ENCODE results near the gene STAM. TPM values are rescaled to one million over a fixed set of nuclear protein-coding genes. Genes with fewer than 3 reads are reported as not detected.

STAM gene
- total and polyA plus RNA-seq, 9 of the 15 experiments (the other 6 are each of a cell fraction or from before 2014, with no cell fraction given) = 13.8 to 33.5 (median 26.4) TPM

- TF ChIP-seq, protein P1, sequence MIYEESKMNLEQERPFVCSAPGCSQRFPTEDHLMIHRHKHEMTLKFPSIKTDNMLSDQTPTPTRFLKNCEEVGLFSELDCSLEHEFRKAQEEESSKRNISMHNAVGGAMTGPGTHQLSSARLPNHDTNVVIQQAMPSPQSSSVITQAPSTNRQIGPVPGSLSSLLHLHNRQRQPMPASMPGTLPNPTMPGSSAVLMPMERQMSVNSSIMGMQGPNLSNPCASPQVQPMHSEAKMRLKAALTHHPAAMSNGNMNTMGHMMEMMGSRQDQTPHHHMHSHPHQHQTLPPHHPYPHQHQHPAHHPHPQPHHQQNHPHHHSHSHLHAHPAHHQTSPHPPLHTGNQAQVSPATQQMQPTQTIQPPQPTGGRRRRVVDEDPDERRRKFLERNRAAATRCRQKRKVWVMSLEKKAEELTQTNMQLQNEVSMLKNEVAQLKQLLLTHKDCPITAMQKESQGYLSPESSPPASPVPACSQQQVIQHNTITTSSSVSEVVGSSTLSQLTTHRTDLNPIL (CRISPR knock-in tag; IDR thresholded peaks at IDR 0.05) = no peak
- no peak for TF ChIP-seq DEAF1 (CRISPR knock-in tag; IDR thresholded peaks at IDR 0.05)
Measured at GRCh38 chr10:17609523-17610079, 34.4 kb upstream of the STAM start (continued).

DNA sequence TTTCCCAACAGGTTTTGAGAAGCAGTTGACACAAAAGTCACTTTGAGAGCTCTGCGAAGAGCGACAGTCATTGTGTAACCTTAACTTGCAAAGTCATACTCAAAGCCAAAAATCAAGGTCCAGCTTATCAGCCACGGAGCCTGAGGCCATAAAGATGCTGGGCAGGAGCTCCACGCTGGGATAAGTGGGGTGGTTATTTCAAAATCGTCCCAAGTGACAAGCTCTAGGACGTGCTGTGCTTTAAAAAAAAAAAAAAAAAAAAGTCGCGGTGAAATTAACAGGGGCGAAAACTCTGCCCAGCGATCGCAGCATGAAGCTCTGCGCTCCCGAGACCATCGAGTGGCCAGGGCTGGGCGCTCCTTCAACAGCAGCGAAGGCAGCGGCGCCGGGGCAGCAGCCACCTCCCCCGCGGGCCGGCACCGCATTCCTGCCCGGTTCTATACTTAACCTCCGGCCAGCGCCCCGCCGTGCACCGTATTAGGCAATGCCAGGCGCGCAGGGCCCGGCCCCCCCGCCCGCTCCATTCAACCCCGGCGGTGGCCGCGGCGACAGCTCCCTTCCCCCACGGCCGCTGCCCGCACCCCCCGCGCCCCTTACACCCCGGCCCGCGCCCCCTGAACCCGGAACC is 27.4 kb upstream of the STAM start:
- H3K9me3 ChIP-seq (replicated peaks; ENCODE audit: control insufficient read depth, insufficient read depth, low read depth, low read length) = no peaks in the 10 kb centered on the region
- H4K20me1 ChIP-seq (replicated peaks; ENCODE audit: control insufficient read depth, insufficient read depth, low read length) = no peaks in the 10 kb centered on the region
- no peaks in the 10 kb centered on the region for H3K36me3 ChIP-seq (ENCODE audit: control insufficient read depth, insufficient read depth, low read length)
- BruUV-seq (replicated peaks) = no TSS peak
- H3K79me2 ChIP-seq (ENCODE audit: control insufficient read depth, insufficient read depth, low read length) = no peaks in the 10 kb centered on the region
- H2AFZ ChIP-seq (ENCODE audit: low read depth, low read length) = peak overlapping the region; percentile 83
- ChIA-PET POLR2A (interaction anchor here (0.6 to 1.7 kb wide), 6 partner anchors 11 to 87 kb away, joined by 3 to 6 read pairs (median 4); partner anchors contain the start of gene STAM), CTCF (ENCODE audit: low intra/inter-chr PET ratio) (no interaction called here)
- peak overlapping the region in 1 of 2 experiments; percentile 92; a peak in 2 of 4 replicates for H3K9ac ChIP-seq (ENCODE audit: insufficient read depth in 1 of 2, low read depth in 2 of 2, low read length in 2 of 2)
- no peak overlapping the region for H3K27ac ChIP-seq (ENCODE audit: extremely low read depth, low read depth, low read length)
- H3K27me3 ChIP-seq (ENCODE audit: control insufficient read depth in 2 of 2, insufficient read depth in 2 of 2, low read length in 2 of 2) = no peaks in the 10 kb centered on the region
- ATAC-seq (peak; percentile 87), DNase-seq (ENCODE audit: extremely low read depth in 1 of 4, low spot score in 3 of 4) (peak; percentile 43 to 81 (median 62)), FAIRE-seq (peak; percentile 97)
- H3K9me1 ChIP-seq (ENCODE audit: control insufficient read depth, insufficient read depth, low read length) = no peaks in the 10 kb centered on the region
- H3K4me2 ChIP-seq (ENCODE audit: insufficient read depth, low read length) = peak overlapping the region; percentile 80
- H3K4me3 ChIP-seq = peak overlapping the region; percentile 67
- H3K4me1 ChIP-seq (replicated peaks in 1 of 2; ENCODE audit: control insufficient read depth in 2 of 2, insufficient read depth in 2 of 2, low read length in 2 of 2) = peaks cover 4 to 19% of the 10 kb centered on the region in 2 experiments; a peak in 4 of 5 replicates
- 1% methylated on average over 27 of the region's 48 CpGs for WGBS (ENCODE audit: insufficient coverage, low coverage, missing lambda C conversion rate)
- in situ Hi-C loops (cut with MboI) = loop anchor here (25.0 kb wide), 1 partner anchor 496 kb away; no protein-coding TSS in a partner anchor
- intact Hi-C loops (cut with micrococcal nuclease) = no loop called here
- no peak for TF ChIP-seq ZNF174 (CRISPR knock-in tag; IDR thresholded peaks at IDR 0.05)
- no peak for TF ChIP-seq POLR2B (IDR thresholded peaks at IDR 0.05; ENCODE audit: low read depth, partially characterized antibody)
- TF ChIP-seq, protein P2, sequence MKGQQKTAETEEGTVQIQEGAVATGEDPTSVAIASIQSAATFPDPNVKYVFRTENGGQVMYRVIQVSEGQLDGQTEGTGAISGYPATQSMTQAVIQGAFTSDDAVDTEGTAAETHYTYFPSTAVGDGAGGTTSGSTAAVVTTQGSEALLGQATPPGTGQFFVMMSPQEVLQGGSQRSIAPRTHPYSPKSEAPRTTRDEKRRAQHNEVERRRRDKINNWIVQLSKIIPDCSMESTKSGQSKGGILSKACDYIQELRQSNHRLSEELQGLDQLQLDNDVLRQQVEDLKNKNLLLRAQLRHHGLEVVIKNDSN (CRISPR knock-in tag; IDR thresholded peaks at IDR 0.05) = no peak
- TF ChIP-seq TEAD4 (IDR thresholded peaks at IDR 0.05; ENCODE audit: low read length) = peak; percentile 60
- no peak for TF ChIP-seq TEAD4 (CRISPR knock-in tag; IDR thresholded peaks at IDR 0.05; ENCODE audit: borderline replicate concordance)
- no peak for TF ChIP-seq CBX8 (IDR thresholded peaks at IDR 0.05; ENCODE audit: borderline replicate concordance, extremely low read depth, low read depth, low read length, poor library complexity, severe bottlenecking)
- TF ChIP-seq, protein P3, sequence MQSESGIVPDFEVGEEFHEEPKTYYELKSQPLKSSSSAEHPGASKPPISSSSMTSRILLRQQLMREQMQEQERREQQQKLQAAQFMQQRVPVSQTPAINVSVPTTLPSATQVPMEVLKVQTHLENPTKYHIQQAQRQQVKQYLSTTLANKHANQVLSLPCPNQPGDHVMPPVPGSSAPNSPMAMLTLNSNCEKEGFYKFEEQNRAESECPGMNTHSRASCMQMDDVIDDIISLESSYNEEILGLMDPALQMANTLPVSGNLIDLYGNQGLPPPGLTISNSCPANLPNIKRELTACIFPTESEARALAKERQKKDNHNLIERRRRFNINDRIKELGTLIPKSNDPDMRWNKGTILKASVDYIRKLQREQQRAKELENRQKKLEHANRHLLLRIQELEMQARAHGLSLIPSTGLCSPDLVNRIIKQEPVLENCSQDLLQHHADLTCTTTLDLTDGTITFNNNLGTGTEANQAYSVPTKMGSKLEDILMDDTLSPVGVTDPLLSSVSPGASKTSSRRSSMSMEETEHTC (IDR thresholded peaks at IDR 0.05) = no peak
- no peak for TF ChIP-seq PHF8 (IDR thresholded peaks at IDR 0.05; ENCODE audit: borderline replicate concordance, low read length)
- no peak for TF ChIP-seq KAT7 (CRISPR knock-in tag; IDR thresholded peaks at IDR 0.05; ENCODE audit: borderline replicate concordance)
- TF ChIP-seq ZNF551 (CRISPR knock-in tag; IDR thresholded peaks at IDR 0.05) = no peak
- TF ChIP-seq EHMT2 (IDR thresholded peaks at IDR 0.05) = 0 out of 2 replicates have a peak, but pooled peaks have one; percentile 33
- no peak for TF ChIP-seq ZNF589 (CRISPR knock-in tag; IDR thresholded peaks at IDR 0.05; ENCODE audit: low read depth)
- TF ChIP-seq TRIM24 (IDR thresholded peaks at IDR 0.05) = peak; percentile 49 to 75; a peak in 3 of 4 replicates
